Dermis microvascular lymphatic vessel endothelial cell (primary cell): Measurements from ENCODE around the gene ISG20. TPM values are rescaled to one million over a fixed set of nuclear protein-coding genes. Genes with fewer than 3 reads are reported as not detected.
A peak's percentile ranks its signal among the peaks of the same experiment; 100 is the strongest.

ENCODE experiments used
- DNase-seq, 2 donors: peaks; one replicate each; pipeline versions ENCODE4 v3.0.0 to v3.0.0-alpha.2; 2010; ENCODE audit warnings: low read depth in 2 of 2
- total RNA-seq: library from RNA; depleted of rRNA; stranded (reverse); fragments of >200 nt; gene quantifications from 2 replicates; pipeline ENCODE4 v1.2.1, GENCODE V29; 2014

The ISG20 gene
- total RNA-seq, 1 donor from 2014 or later, result 36.8 TPM

- no peak for DNase-seq
Measured at GRCh38 chr15:88684345-88684744, 45.5 kb downstream of the ISG20 start.

- no peak for DNase-seq
Measured at GRCh38 chr15:88686166-88686565, 47.4 kb downstream of the ISG20 start.

DNA sequence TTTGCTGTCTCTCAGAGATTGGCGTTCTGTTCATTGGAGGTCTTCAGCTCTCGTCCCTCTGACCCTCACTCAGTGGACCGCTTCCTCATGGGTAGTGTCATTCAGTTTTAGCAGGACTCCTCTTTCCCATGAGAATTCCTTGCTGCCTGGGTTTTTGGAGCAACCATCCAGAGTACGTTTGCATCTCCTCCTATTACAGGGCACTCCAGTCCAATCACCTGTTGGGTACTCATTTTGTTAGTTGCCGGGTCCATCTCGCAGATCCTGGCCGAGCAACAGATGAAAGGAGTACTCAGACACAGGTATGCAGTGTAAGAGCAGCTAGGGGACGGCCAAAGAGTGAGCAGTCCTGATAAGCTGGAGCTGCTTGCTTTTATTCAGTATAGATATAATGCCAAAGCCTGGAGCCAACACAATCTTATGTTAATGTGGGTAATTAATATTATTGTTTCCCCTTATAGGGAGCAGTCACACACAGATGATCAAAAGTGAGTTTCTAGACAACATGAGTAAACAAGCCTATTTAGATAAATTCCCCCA lies 49.6 kb downstream of the ISG20 start:
- DNase-seq, result no peak

GRCh38 chr15:88690331-88690730 lies 51.5 kb downstream of the ISG20 start:
- no peak for DNase-seq

DNA sequence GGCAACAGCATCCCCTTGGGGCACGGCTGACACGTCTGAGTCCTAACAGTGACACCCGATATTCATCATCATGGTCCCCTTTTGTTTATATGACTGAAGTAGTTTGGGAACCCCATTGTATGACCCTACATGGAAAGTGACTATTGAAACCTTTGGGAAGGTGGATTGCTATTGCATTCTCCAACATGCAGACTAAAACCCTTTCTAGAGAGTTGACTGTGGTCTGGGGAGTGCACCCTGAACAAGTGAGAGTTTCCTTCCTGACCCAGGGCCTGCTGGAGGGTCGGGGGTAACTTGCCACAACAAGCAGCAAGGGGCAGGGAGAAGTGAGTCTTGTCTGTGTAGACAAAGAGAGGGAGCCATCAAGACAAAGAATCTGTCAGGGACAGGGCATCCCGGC lies 54.4 kb downstream of the ISG20 start:
- no peak for DNase-seq

- DNase-seq, result no peak
Measured at GRCh38 chr15:88695101-88695500, 56.3 kb downstream of the ISG20 start.

GRCh38 chr15:88695691-88696251 lies 57.0 kb downstream of the ISG20 start:
- DNase-seq, result no peak

DNA sequence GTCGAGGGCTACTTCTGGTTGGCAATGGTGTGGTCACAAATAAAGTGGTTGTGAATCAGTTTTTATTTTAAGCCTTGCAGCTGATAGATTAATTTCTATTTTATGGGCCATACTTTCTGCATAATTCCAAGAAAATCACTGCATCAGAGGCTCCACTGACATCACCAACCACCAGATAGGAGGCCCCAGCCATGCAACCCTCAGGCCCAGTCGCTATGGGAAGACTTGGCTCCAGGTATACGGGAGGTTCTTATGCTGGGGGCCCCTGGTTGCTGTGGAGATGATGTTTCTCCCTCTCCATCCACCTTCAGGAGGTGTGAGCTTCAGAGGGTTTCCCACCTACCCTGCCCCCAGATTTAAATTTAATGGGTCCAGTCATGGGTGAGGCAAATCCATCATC lies 57.4 kb downstream of the ISG20 start:
- DNase-seq, result no peak

DNA sequence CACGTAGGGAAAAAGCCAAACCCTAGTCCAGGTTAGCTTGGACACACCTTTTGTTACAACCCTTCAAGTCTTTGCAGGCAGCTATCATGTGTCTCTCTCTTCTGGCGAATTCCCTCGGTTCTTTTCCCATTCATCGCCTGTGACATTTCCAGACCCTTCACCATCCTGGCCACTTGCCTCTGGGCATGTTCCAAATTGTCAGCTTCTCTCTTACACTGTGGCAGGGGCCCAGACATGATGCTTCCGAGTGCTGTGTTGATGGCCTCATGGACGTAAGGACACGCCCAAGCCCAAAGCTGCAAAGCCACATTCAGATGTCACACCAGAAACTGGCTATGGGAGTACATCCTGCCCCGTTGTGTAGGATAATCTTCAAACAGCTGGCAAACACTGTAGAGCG lies 58.5 kb downstream of the ISG20 start:
- DNase-seq, result no peak

- no peak for DNase-seq
Measured at GRCh38 chr15:88699861-88700260, 61.0 kb downstream of the ISG20 start.

DNA sequence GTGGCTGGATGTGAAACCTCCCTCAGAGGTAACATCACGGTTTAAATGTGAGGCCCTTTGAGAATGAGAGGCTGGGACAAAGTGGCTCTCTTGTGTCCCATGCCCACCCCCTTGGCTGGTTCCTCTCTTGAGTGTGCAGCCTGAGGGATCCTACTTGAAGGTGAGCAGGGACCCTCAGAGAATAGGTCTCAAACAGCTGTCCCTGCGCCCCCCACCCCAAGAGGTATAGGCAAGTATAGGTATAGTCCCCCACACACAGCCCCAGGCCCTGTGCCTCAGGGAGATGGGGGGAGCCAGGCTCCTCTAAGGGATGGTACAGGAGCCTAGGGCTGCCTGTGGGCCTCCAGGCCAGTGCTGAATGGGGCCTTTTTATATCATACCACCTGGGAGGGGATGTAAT lies 61.9 kb downstream of the ISG20 start:
- DNase-seq, result no peak

DNA sequence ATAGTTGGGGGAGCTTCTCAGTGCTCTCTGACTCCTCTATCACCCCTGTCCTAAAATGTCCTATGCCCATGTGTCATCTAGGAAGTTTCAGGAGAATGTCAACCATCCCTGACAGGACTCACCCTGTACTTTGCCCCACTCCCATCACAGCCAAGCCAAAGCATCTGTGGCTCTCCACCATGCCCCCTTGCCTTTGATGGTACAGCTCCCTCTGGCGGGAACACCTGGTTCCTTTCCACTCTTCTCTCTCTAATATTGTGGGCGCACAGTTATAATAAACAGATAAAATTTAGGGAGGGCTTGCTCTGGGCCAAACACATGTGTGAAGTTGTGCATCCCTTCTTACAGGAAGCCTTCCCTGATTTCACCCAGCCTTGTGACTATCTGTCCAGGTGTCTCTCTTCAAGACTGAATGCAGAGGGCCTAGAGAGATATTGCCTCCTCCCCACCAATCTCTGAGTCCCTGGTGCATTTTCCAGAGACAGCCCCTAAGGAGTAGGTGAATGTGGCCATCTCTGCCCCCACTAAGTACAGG lies 62.8 kb downstream of the ISG20 start:
- peak in 1 of 2 donors; percentile 26 for DNase-seq

- DNase-seq, result no peak
Measured at GRCh38 chr15:88702983-88703382, 64.2 kb downstream of the ISG20 start.

- no peak for DNase-seq
Measured at GRCh38 chr15:88703533-88703932, 64.7 kb downstream of the ISG20 start.

GRCh38 chr15:88704791-88705768 lies 66.3 kb downstream of the ISG20 start:
- DNase-seq, result peak in 1 of 2 donors; percentile 12

DNA sequence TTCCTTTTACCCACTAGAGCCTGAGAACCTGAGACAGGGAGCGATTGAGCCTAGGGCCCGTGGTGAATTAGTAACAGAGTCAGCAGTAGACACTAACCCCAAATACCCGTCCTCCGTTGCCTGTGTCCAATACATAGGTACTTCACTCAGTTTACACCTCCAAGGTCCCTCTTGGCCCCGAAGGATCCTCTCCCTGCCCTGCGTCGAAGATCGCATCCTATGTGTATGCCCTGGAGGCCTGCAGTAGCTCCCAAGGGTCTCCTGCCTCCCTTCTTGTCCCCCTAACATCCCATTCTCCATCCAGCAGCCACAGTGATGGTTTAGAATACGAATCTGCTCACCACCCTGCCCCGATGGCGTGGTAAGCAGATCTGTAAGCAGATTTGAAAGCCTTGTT lies 67.0 kb downstream of the ISG20 start:
- no peak for DNase-seq

Other genes with a start within 250 kb of the ISG20 start
- gene MRPL46, start 171.6 kb upstream of the ISG20 start, total RNA-seq, result 14.8 and 16.9 TPM in 2 replicates
- gene MRPS11, start 171.3 kb upstream of the ISG20 start, total RNA-seq, result 30.8 and 38.7 TPM in 2 replicates
- 2.2 and 3.2 TPM in 2 replicates for gene DET1, start 92.3 kb upstream of the ISG20 start, total RNA-seq
- 42.7 and 46.8 TPM in 2 replicates for gene AEN, start 17.7 kb upstream of the ISG20 start, total RNA-seq
- 0.13 TPM in 1 of 2 replicates, not detected in the other for gene ACAN, start 164.4 kb downstream of the ISG20 start, total RNA-seq